PC-9 (cell line): ENCODE results near the gene PTPN14.

ENCODE experiments used
- CTCF ChIP-seq: fragments of 200-600 bp; sonication (generic); conservative IDR thresholded peaks from 2 replicates; pipeline ENCODE4 v1.6.1; 2017; ENCODE audit warnings: mixed run types, antibody characterized with exemption, mild to moderate bottlenecking, moderate library complexity
- EZH2 ChIP-seq: fragments of 200-600 bp; sonication (generic); IDR thresholded peaks from 2 replicates; pipeline ENCODE4 v1.8.0; 2017; ENCODE audit warnings: antibody characterized with exemption, low read depth

GRCh38 chr1:214363386-214363785, 188.0 kb downstream of the PTPN14 start:
- no peak for TF ChIP-seq CTCF
- TF ChIP-seq EZH2 = no peak
